Adrenal gland (tissue), 12 donors: ENCODE measurements around the gene SPOCK1. TPM values are rescaled to one million over a fixed set of nuclear protein-coding genes. Genes with fewer than 3 reads are reported as not detected.

Experiments used
- DNase-seq, 7 donors: peaks; one replicate each; pipeline ENCODE4 v3.0.0-alpha.2; 2019 to 2020
- H3K27ac ChIP-seq, 5 donors: fragments of 200-600 bp; sonication (generic) in 4 of 5; 1 replicate in 3 of 5; 2 replicates in 2 of 5; pipeline versions ENCODE4 v1.5.1 to v1.8.0; 2016 to 2020; ENCODE audit warnings: mild to moderate bottlenecking in 1 of 5
- H3K27me3 ChIP-seq: fragments of 200-600 bp; 2 replicates; pipeline ENCODE4 v1.8.0; 2021
- H3K36me3 ChIP-seq, 2 donors: fragments of 200-600 bp; replicated peaks in 1 of 2; 1 replicate in 1 of 2; 2 replicates in 1 of 2; pipeline versions ENCODE4 v1.5.1 to v1.8.0; 2018 to 2022
- H3K4me1 ChIP-seq, 2 donors: fragments of 200-600 bp; replicated peaks in 1 of 2; 1 replicate in 1 of 2; 2 replicates in 1 of 2; pipeline versions ENCODE4 v1.5.1 to v1.8.0; 2018 to 2021
- H3K4me3 ChIP-seq, 4 donors: fragments of 200-600 bp; sonication (generic) in 3 of 4; one replicate each; pipeline ENCODE4 v1.5.1; 2016 to 2018
- H3K9me3 ChIP-seq, 3 donors: fragments of 200-600 bp; sonication (generic) in 1 of 3; replicated peaks in 1 of 3; 1 replicate in 2 of 3; 2 replicates in 1 of 3; pipeline versions ENCODE4 v1.5.1 to v1.8.0; 2016 to 2021
- CTCF ChIP-seq, 6 experiments: fragments of 450-650 bp in 4 of 6; fragments of 200-600 bp in 2 of 6; sonication (generic) in 1 of 6; IDR thresholded peaks; 1 replicate in 5 of 6; 2 replicates in 1 of 6; pipeline versions ENCODE4 v1.5.1 to v1.8.0; 2016 to 2021; ENCODE audit warnings: antibody characterized with exemption in 6 of 6, mild to moderate bottlenecking in 2 of 6, moderate library complexity in 1 of 6
- POLR2A ChIP-seq, 2 donors: fragments of 450-650 bp; IDR thresholded peaks; one replicate each; pipeline ENCODE4 v1.6.1; 2017; ENCODE audit warnings: antibody characterized with exemption in 2 of 2, mild to moderate bottlenecking in 2 of 2, moderate library complexity in 1 of 2
- WGBS, 4 donors: extraction: QIAGEN DNeasy Blood & Tissue Kit in 2 of 4; methylation state at CpG; one replicate each; pipeline versions ENCODE4 v1.1.5 to v1.1.7; 2013 to 2017; 5-methylcytosine and 5-hydroxymethylcytosine counted together
- intact Hi-C, 2 donors: fragments of 100-400 bp; cut with DNase I; formaldehyde crosslinking; loops; one replicate each; pipeline versions ENCODE4 v1.14.1 to v1.15.0; 2022 to 2023
- polyA plus RNA-seq, 3 donors: library from polyadenylated mRNA; stranded (reverse); fragments of 200-250 nt in 2 of 3; fragments of 350-450 nt in 1 of 3; fragmentation: Illumina TruSeq in 1 of 3; extraction: RNeasy Lipid Tissue Mini Kit (QIAGEN cat#74804) in 1 of 3; gene quantifications; one replicate each; pipeline ENCODE4 v1.2.3, GENCODE V29; 2013 to 2014
- total RNA-seq, 9 donors: library from RNA; depleted of rRNA in 4 of 9; stranded (reverse); fragments of >200 nt in 4 of 9; fragments of 120-200 nt in 1 of 9; fragmentation: NEBNext Ultra II Directional in 1 of 9; extraction: Animal tissue kit (Norgen Biotek cat#: 25700) in 1 of 9; gene quantifications; one replicate each; pipeline versions ENCODE4 v1.1.0 to v1.2.4, GENCODE V29; 2013 to 2023
- donor health status: healthy with polysubstance abuse.
- donor health status: Bipolar disorder and iron deficiency.
- donor health status: DM: yes; HTN: yes; CAD: no.
- donor health status: DM: no; HTN: no; CAD: no.
- donor health status: DM: no; HTN: no; CAD: no.
- donor health status: DM: yes; HTN: yes; CAD: no.

The SPOCK1 gene
- total and polyA plus RNA-seq, 12 donors: 5.4 to 102 (median 55.6) TPM

DNA sequence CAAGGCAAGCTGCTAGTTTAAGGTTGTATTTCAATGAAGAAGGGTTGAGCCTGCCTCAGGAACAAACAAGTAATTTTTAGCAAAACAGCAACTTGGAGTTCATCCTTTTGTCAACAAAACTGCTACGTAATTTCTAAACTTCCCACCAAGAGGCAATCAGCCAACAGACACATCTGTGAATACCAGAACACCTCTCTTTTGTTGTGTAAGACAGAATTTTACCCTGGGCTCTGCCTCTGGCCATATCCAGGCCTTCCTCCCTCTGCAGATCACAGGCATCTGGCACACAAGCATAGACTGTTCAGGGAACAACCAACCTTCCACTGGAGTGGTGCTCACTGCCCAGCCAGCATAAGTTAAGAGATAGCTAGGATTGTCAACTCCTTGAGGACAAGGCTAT is 409.0 kb downstream of the SPOCK1 start:
- WGBS, 4 donors: 38 to 69% (median 56%) methylated on average over 1 of the region's 1 CpG
- intact Hi-C loops: no loop called here

DNA sequence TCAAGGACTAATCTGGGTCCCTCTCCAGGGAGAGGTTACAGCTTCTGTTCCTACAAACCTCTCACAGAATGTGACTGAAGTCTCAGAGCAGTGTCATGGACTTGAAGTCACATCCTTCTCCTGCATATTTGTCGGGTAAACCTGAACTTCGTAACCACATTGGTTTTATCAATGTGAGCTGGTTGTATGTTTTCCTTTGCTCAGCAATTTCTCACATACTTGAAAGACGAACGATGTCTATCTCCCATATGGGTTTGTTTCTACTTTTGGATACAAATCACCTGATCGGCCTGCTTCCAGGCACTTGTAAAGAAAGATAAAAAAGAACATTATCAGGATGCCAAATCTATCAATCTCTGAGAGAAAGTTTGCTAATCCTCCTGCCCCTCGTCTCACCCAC is 411.0 kb downstream of the SPOCK1 start:
- Histone ChIP-seq H3K27me3 (no peaks in the 10 kb centered on the region), H3K27ac (no peak overlapping the region), H3K36me3 (no peaks in the 10 kb centered on the region), H3K4me3 (no peak overlapping the region), H3K4me1 (peaks cover 0 to 12% of the 10 kb centered on the region in 2 donors), H3K9me3 (no peaks in the 10 kb centered on the region)
- DNase-seq: no peak
- WGBS, 4 donors: 76 to 88% (median 79%) methylated on average over 6 of the region's 6 CpGs
- TF ChIP-seq CTCF (IDR thresholded peaks at IDR 0.05): no peak
- no peak for TF ChIP-seq POLR2A (IDR thresholded peaks at IDR 0.05)
- intact Hi-C loops: no loop called here

More for the DNA sequence above, 409.0 kb downstream of the SPOCK1 start:
- Histone ChIP-seq H3K27me3 (no peaks in the 10 kb centered on the region), H3K4me3 (no peak overlapping the region), H3K9me3 (no peaks in the 10 kb centered on the region), H3K36me3 (no peaks in the 10 kb centered on the region), H3K27ac (peak overlapping the region in 1 of 5 donors; percentile 5), H3K4me1 (peaks cover 0 to 12% of the 10 kb centered on the region in 2 donors)
- TF ChIP-seq CTCF (IDR thresholded peaks at IDR 0.05) (no peak), POLR2A (IDR thresholded peaks at IDR 0.05) (no peak)
- no peak for DNase-seq

DNA sequence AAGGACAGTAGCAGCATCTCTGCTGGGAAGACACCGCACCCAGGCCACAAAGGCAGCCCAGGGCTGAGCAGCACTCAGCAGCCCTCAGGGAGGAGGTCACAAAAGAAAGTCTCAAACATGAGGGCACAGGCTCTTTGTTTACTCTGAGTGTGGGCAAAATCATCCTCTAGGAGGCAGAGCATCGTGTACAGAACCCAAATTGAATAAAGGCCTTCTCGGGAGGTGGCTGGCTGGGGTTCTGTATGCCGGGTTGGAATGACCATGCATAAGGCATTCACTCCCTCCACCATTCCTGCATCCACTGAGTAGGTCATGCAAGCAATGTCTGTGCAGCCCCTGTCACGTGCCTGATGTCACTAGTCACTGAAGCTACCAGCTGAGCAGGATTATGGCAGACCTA is 412.8 kb downstream of the SPOCK1 start:
- Histone ChIP-seq H3K36me3 (no peaks in the 10 kb centered on the region), H3K27me3 (no peaks in the 10 kb centered on the region), H3K9me3 (no peaks in the 10 kb centered on the region), H3K4me3 (no peak overlapping the region), H3K4me1 (peaks cover 0 to 12% of the 10 kb centered on the region in 2 donors), H3K27ac (no peak overlapping the region)
- WGBS, 4 donors: 41 to 84% (median 78%) methylated on average over 3 to 5 of the region's 5 CpGs
- DNase-seq: no peak
- intact Hi-C loops: no loop called here
- TF ChIP-seq POLR2A (IDR thresholded peaks at IDR 0.05) (no peak), CTCF (IDR thresholded peaks at IDR 0.05) (no peak)

DNA sequence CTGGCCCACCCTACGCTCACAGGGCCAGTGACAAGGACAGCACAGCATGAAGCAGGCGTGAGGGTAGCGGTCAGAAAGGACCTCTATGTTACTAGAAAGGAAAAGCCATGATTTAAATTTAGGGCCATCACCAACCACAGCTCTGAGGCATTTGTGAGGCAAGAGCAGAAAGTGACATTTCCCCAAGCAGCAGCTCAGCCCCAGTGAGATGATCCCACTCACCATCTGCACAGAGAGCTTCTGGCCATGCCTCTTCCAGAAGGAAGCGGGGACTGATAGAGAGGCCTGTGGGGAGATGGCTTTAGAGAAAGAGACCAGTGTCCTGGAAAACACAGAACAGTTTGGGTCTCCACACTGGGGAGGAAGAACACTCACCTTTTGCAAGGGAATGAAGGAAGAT is 413.9 kb downstream of the SPOCK1 start:
- WGBS, 4 donors: 80 to 97% (median 92%) methylated on average over 4 of the region's 4 CpGs

More for the DNA sequence above, 413.9 kb downstream of the SPOCK1 start:
- H3K27ac ChIP-seq: no peak overlapping the region
- no peak overlapping the region for H3K4me3 ChIP-seq
- TF ChIP-seq POLR2A (IDR thresholded peaks at IDR 0.05): no peak
- TF ChIP-seq CTCF (IDR thresholded peaks at IDR 0.05): no peak
- H3K27me3 ChIP-seq: no peaks in the 10 kb centered on the region
- intact Hi-C loops: no loop called here
- DNase-seq: no peak
- H3K36me3 ChIP-seq: no peaks in the 10 kb centered on the region
- peaks cover 0 to 12% of the 10 kb centered on the region in 2 donors for H3K4me1 ChIP-seq
- no peaks in the 10 kb centered on the region for H3K9me3 ChIP-seq
